GM12864 (cell line): ENCODE data around the gene RABEPK.

ENCODE experiments used
- DNase-seq: peaks from one replicate; pipeline ENCODE4 v3.0.0-alpha.2; 2011; ENCODE audit warnings: low read depth
- H3K4me3 ChIP-seq: 2 replicates; pipeline ENCODE4 v1.5.1; 2011; ENCODE audit warnings: mild to moderate bottlenecking, low read depth, low read length, control low read depth
- CTCF ChIP-seq: IDR thresholded peaks from 2 replicates; pipeline ENCODE4 v1.5.1; 2011; ENCODE audit warnings: low read depth, mild to moderate bottlenecking, moderate library complexity, low read length, control low read depth, inconsistent platforms; ENCODE audit errors: missing control alignments

RABEPK gene

GRCh38 chr9:125241000-125241862 lies 40.9 kb downstream of the RABEPK start, which contains the start of gene HSPA5:
Gene HSPA5 (minus strand): TSS chr9:125241343. CDS start chr9:125241126, 217 bp downstream.
- TF ChIP-seq CTCF: no peak
- peak; percentile 99 for DNase-seq
- peak within 1 kb of the TSS; percentile 73 for H3K4me3 ChIP-seq

- peak overlapping the region; percentile 73 for H3K4me3 ChIP-seq
- TF ChIP-seq CTCF: no peak
- DNase-seq: no peak
Observed at GRCh38 chr9:125241863-125242739, 41.8 kb downstream of the RABEPK start.

GRCh38 chr9:125243792-125244260 lies 43.5 kb downstream of the RABEPK start:
- DNase-seq: no peak
- TF ChIP-seq CTCF: no peak

GRCh38 chr9:125246261-125246667 lies 45.9 kb downstream of the RABEPK start:
- no peak for DNase-seq
- H3K4me3 ChIP-seq: no peak overlapping the region
- TF ChIP-seq CTCF: no peak

More at GRCh38 chr9:125243792-125244260, 43.5 kb downstream of the RABEPK start:
- no peak overlapping the region for H3K4me3 ChIP-seq

GRCh38 chr9:125254231-125254630 lies 53.9 kb downstream of the RABEPK start:
- H3K4me3 ChIP-seq: no peak overlapping the region
- DNase-seq: no peak
- TF ChIP-seq CTCF: no peak

GRCh38 chr9:125255781-125256391 lies 55.5 kb downstream of the RABEPK start:
- peak; percentile 29 for TF ChIP-seq CTCF
- no peak overlapping the region for H3K4me3 ChIP-seq
- no peak for DNase-seq
